ENCODE results near the gene EXOC3L4.
A peak's percentile ranks its signal among the peaks of the same experiment; 100 is the strongest.
"Not testable (repeated sequence)": the region's sequence is repeated elsewhere in the genome, so short reads cannot be mapped to it uniquely, and the experiment has no call there.

EXOC3L4 gene

DNA sequence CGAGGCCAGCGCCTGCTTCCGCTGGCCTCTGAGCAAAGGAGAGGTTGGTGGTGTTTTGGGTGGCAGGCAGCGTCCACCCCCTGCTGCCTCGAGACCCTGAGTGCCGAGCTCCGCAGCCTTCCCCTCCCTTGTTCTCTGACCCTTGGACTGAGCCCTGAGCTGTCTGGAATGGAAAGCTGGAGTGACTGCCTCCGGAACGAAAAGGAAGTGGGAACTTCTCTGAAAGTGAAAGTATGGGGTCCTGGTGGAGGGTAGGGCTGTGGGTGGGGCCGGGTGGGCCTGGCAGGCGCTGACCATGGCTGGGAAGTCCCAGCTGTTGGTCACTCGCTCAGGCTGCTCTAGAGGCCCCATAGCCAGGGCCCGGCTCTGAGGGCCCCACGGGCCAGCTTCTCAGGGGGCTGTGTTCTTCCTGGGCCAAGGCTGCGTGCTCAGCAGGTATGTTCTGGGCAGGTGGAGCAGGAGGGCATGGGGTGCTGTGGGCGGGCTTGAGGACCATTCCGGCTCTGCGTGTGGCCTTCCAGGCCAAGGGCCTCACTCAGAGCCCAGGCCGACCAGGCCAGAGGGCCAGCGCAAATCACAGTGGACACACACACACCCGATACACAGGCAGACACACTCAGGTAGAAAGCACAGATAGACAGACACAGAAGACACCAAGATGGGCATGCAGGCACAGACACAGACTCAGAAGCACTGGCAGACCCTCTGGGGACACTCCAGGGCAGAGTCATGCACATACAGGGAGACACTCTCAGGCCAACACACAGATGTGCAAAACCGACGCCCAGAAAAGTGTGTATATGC, at the start of gene EXOC3L4:
TSS of gene EXOC3L4 (plus strand) at position 320 of the 804 bp plus-strand sequence. CDS start 5,495 bp downstream, outside the sequence.
- DNase-seq: no peak

DNA sequence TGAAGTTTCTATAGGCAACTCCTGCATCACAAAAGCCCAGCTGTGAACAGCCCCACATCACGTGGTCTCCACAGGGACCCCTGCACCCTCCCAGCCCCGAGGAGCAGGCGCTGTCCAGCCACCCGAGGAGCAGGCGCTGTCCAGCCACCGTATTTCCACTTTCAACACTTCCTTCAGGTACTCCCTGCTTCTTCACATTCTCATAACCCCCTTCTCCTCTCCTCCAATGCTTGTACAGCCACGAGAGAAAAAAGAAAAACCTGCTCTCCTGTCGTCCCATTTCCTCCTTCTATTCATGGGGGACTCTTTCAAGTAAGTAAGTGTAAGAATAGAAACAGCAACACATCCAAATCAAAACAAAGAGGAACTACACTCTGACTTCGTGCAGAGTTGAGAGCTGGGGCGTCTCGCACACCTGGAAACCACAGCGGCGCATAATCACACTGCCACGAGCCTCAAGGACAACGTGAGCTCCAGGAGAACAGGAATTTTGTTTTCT, 49.1 kb upstream of the EXOC3L4 start:
- no peak for DNase-seq

DNA sequence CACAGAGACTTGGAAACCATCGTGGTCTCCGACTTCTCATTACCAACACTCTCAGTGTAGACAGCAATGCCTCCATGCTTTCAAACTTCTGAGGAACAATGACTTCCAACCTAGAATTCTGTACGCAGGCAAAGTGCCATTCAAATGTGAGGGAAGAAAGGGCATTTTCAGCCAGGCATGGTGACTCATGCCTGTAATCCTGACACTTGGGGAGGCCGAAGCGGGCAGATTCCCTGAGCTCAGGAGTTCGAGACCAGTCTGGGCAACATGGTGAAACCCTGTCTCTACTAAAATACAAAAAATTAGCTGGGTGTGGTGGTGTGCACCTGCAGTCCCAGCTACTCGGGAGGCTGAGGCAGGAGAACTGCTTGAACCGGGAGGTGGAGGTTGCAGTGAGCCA, 47.1 kb upstream of the EXOC3L4 start:
- DNase-seq: not testable (repeated sequence)

DNA sequence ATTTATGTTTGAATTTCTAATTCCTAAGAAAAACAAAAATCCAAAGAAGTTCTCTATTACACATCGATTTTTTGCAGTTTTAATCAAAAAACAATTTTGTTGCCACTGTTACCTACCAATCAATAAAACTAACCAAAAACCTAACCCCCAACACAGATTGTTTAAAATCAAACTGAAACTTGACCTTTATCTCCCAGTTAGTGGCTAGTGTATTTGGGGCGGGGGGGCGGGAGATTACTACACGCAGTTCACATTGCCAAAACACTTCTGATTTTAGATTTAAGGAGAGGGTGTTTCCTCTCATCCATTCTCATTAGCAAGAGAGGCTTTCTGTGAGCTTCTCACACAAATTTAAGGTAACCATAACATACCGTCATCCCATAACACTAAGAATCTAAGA, 43.6 kb upstream of the EXOC3L4 start:
- DNase-seq: no peak

DNA sequence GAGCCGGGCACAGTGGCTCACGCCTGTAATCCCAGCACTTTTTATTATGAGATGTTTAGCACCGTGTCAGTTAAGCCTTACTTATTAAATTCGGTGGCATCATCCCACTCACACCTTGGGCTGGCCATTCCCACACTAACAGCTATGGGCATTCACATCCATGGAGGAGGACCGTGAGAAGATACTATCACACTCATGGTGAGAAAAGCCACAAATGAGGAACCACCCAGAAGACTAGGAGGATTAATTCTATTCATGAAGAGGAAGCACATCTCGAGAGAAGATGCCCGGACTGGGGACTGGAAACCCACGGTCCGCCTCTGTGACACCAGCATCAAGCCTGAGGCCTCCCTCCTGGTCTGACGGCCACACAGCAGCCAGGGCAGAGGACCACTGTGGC, 42.1 kb upstream of the EXOC3L4 start:
- DNase-seq: no peak

DNA sequence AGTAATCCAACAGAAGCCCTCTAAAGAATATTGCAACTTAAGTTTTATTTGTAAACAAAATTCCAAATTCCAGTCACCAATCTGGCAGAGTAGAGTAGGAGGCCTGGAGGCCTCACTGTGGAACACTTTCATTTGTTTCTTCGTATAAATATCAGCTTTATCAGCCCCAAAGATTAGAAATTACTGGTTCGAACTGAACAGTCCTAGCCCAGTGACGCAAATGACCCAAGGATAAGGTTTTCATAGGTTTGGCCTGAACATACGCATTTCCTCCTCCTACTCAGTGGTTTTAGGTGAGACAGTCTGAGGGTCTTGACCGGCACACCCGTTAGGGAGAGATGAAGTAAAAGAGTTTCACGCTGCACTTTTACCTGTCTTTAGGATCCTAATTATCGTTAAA, 38.8 kb upstream of the EXOC3L4 start:
- DNase-seq: no peak

DNA sequence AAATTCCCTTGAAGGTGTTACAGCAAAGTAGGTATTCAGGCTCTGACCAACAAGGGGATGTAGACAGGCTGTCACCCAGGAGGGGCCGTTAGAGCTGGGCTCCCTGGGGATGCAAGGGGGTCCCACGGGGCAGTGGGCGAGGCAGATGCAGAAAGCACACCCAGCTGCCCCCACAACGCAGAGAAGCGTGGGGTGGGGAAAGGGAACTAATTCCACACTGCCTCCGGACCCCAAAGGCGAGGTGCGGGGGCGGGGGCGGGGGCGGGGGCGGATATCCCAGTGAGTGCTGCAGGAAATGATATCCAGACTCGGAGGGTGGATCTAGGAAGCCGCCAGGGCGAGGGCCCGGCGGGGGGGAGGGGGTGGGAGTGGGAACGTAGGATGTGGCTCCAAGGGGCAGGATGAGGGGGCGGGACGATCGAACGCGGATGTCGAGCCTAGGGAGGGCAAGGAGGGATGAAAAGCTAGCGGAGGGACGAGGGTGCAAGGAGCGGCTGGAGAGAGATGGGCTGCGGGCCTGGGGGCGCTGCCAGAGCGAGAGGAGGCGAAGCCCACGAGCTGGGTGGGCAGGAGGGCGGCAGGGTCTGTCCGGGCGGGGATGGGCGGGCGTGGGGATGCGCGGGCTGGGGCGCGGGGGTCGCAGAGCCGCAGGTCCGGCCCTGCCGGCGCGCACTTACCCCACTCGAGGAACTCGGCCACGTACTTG, 38.0 kb upstream of the EXOC3L4 start:
- DNase-seq: peak; percentile 0

DNA sequence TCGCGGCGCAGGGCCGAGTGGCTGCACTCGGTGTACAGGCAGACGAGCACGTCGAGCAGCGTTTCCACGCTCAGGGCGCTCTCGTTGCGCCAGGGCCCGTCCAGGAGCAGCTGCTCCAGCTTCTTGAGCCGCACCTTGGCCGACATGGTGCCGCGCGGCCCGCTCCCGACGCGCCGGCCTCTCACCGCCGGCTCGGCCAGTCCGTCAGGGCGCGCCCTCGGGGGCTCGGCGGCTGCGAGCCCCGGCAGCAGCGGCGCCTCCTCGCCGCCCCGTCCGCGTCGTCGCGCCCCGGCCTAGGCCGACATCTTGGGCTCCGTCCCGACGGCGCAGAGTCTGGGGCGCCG, 37.5 kb upstream of the EXOC3L4 start:
- no peak for DNase-seq

DNA sequence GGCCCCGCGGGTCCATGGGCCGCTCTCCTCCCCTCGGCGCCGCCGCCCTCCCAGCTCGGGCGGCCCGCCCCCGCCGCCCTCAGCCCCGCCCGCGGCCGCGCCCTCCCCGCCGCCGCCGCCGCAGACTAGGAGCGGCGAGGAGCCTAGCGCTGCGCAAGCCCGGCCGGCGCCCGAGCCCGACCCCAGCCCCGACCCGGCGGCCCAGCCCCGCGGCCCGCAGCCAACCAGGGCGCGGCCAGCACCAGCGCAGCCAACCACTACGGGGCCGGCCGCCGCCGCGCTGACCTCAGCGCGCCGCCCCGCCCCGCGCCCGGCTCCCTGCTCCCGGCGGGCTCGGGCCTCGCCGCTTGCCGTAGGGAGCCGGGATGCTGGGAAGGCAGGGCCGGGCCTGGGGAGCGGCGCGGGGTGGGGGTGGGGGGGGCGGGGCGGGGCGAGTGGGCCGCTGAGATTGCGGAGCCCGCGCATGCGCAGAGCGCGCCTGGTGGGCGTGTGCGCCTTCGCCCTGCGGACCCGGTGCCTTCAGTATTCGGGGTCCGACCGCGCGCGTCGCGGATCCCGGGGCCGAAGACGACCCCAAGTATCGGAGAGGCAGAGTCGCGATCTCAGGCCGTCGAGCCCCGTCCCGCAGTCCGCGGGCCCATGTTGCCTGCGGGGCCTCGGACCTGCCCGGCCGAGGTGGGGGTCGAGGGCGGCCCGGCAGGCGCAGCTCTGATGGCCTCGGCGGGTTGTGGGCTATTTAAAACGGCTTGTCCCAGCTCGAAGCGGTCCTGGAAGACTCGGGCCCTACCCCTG, 37.0 kb upstream of the EXOC3L4 start, which contains the start of gene CDC42BPB:
TSS of gene CDC42BPB (minus strand) at position 178 of the 792 bp plus-strand sequence. CDS start 376 bp downstream, outside the sequence.
- DNase-seq: peak; percentile 62

DNA sequence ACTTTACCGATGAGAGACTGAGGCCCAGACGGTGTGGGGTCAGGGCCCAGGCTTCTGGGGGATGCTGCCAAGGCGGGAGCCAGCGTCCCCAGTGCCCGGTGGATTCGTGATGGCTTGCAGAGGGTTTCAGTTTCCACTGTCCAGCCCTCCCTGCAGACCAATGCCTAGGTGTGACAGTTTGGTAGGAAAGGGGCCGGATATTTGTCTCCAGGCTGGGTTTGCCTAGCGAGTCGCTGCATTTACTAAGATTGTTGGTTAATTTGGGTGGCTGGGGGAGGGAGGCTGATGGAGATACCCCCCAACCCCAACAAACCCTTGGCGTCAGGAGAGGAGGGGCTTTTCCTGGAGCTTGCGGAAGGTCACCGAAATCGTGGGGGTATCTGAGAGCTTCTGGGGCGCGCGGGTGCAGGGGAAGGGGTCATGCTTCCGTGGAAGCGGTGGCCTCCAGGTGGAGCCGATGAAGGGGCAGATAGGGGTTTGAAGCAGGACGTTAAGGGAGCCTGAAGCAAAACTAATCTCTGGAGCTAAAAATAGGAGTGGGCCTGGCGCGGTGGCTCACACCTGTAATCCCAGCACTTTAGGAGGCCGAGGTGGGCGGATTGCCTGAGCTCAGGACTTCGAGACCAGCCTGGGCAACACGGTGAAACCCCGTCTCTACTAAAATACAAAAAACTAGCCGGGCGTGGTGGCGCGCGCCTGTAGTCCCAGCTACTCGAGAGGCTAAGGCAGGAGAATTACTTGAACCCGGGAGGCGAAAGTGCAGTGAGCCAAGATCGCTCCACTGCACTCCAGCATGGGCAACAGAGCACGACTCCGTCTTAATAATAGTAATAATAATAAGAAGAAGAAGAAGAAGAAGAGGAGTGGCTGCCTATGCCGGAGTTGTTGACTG, 36.1 kb upstream of the EXOC3L4 start:
- no peak for DNase-seq

DNA sequence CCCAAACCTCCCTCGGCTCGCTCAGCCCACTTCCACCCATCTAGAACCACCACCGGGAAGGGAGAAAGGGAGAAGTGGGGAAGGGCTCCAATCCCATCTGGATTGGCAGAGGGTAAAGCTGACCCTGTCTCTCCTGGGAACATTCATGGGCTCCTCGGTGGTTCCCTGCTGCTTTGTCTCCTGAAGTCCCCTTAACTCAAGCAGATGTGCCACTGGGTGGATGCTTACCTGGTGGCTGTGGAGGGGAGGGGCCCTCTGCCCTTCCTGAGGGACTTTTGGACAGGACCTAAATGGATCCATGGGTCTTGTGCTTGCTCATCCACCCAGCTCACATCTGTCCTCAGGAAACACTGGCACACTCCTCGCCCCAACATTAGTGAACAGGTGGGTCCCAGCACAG, 35.0 kb upstream of the EXOC3L4 start:
- DNase-seq: no peak

DNA sequence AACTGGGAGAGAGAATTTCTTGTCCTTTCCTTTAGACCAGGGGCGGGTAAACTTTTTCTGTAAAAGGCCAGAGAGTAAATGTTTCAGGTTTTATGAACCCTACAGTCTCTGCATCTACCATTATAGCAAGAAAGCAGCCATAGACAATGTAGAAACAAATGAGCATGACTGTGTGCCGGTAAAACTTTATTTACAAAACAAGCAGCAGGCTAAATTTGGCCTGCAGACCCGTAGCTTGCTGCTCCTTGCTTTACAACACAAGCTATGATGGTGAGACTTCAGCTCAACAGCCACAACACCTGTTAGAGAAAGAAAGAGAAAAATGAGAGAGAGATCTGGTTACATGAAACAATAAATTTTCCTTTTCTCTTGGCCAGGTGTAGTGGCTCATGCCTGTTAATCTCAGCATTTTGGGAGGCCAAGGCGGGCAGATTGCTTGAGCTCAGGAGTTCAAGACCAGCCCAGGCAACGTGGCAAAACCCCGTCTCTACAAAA, 33.0 kb upstream of the EXOC3L4 start:
- DNase-seq: no peak

DNA sequence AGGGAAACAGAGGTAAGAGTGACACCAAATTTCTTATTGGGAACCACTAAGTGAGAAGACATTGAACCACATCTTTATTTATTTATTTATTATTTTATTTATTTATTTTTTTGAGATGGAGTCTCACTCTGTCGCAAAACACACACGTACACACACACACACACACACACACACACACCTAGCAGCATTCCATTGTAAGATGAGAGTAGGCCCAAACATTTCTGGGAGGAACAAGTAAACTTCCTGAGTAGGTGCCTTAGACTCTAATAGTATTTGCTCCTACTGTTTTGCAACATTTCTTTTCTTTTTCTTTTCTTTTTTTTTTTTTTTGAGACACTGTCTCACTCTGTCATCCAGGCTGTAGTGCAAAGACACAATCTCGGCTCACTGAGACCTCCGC, 30.1 kb upstream of the EXOC3L4 start:
- no peak for DNase-seq

DNA sequence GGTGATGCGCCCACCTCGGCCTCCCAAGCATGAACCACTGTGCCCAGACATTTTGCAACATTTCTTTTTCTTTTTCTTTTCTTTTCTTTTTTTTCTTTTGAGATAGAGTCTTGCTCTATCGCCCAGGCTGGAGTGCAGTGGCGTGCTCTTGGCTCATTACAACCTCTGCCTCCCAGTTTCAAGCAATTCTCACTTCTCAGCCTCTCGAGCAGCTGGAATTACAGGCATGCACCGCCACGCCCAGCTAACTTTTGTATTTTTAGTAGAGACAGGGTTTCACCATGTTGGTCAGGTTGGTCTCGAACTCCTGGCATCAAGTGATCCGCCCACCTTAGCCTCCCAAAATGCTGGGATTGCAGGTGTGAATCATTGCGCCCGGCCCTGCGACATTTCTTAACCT, 29.5 kb upstream of the EXOC3L4 start:
- no peak for DNase-seq

DNA sequence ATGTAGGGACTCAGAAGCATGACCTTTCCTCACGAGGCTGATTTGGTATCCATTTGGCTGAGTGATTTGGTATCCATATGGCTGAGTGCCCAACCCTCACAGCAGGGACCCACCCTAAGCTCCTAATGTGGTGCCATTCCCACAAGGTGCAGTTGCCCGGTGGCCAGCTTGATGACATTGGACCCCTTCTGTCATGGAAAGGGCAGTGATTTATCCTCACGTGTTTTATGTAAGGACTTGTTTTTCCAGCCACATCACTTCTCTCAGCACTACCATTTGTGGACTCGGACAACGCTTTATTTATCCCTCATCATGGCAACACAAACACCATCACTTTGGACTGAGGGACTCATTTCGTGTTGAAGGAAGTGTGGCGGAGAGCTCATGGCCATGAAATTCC, 28.7 kb upstream of the EXOC3L4 start:
- DNase-seq: no peak

DNA sequence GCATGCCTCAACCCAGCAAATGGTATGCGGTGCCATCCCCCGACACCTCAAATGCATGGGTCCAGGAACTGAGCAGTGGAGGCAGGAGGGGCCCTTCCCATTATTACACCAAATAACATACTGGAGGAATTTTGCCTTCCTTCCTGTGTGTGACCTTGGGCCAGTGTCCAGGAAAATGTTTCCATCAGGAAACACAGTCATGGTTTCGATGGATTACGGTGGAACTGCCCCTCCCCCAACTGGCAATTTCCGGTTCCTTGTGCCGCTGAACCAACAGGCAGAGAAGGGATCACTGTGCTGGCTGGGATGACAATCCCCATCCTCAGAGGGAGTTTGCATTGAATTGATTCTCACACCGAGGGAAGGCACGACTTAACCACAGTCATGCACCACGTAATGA, 28.1 kb upstream of the EXOC3L4 start:
- DNase-seq: no peak

DNA sequence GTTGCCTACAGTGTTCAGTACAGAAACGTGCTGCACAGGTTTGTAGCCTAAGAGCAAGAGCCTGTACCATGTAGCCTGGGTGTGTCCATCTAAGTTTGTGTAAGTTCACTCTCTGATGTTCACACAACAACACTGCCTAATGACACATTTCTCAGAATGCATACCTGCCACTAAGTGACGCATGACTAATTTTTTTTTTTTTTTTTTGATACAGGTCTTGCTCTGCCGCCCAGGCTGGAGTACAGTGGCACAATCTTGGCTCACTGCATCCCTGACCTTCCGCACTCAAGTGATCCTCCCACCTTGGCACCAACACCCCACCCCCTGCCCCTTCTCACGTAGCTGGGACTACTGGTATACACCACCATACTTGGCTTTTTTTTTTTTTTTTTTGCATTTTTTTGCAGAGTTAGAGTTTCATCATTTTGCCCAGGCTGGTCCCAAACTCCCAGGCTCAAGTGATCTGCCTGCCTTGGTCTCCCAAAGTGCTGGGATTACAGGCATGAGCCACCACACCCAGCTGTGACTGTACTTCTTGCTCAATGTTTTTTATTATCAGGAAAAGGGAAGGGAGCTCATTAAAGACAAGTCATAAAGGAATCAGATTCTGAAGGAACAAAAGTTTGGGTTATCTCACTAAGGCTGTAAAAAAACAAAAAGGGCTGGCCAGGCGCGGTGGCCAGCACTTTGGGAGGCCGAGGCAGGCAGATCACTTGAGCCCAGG, 27.1 kb upstream of the EXOC3L4 start:
- DNase-seq: no peak

DNA sequence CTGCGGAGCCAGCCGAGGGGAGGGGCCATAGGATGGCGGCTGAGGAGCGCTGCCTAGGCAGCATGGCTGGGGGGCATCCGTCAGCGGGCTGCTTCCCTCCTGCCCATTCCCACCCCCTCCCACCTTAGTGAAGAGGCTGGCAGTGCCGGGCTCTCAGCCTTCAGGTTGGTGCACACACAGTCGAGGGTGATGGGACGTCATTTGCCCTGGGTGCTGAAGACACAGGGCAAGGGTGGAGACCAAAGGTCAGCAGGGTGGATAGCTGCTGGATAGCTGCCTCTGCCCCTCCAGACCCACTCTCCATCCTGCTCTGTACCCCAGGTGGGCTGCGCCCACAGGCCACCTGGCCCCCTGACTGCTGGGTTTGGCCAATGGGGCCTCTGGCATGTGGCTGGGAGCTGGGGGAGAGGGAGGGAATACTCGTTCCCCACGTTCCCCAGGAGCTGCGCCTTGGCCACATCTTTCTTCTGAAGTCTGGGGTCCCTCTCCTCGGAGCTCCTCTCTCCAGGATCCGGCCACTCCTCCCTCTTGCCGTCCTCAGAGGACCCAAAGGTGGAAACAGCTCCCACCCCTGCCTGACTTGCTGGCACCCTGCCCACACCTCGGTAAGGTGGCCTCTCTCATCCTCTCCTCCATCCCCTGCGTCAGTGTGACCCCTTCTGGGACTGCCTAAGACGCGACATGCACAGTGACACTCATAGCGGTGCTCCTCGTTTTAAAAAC, 26.0 kb upstream of the EXOC3L4 start:
- no peak for DNase-seq

DNA sequence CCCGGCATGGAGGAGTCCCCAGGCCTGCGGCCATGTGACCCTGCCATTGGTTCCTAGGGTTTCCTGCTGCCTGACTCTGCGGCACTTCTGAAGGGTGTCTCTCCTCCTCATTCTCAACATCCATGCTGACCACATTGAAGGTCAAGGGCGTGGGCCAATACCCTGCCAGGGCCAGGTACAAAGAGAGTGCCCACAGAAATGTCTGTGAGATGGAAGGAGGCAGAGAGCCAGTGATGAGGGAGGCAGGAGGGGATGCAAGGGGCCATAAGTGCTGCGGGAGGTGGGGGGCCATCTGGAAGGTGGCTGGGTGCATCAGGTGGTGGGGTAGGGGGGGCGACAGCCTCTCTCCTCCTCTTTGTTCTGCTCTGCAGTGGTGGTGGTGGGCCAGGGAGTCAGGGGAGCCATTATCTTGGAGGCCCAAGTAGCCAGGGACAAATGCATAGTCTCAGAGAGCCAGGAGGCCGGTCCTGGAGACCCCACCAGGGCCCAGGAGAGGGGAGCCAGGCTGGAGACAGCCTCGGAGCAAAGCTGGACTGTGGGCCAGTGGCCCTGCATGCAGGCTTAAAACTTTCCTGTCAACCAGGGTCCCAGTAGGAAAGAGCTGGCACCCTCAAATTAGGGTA, 24.2 kb upstream of the EXOC3L4 start:
- DNase-seq: no peak

DNA sequence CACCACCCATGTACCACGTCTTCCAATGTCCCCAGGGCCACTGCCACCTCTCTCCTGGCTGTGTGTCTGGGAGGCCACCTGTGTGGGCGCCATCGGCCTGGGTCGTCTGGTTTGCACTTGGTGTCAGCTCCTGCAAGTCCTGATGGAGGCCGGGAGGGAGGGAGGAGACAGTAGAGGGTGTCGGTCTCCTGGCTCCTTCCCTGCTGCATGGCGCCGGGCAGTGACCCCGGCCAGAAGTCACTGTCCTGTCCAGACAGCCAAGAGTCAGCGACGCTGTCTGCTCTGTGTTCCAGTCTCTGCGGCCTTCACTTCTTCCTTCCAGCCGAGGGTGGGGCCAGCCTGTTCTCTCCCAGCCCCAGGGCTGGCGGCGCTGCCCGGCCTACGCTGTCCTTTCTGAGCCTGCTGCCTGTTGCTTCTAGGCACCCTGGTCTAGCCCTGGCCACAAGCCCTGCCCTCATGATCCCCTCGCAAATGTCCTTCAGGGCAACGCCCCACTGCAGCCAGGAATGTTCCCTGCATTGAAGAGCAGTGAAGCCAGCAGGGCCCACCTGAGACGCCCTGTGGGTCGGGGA, 23.5 kb upstream of the EXOC3L4 start:
- DNase-seq: no peak

All from NCI-H2029 (cell line).